Activated T-helper 1 cell treated with anti-CD3 and anti-CD28 coated beads, Interleukin-12 subunit alpha, Interleukin-12 subunit beta, Interleukin-2, Interleukin-4 antibody, amounts not matched to agents 30 ng/mL and 10 ng/mL and 1 ng/mL, durations not matched to agents 14 hours and 24 hours and 36 hours (primary cell): ENCODE data around the gene DNLZ. TPM values are rescaled to one million over a fixed set of nuclear protein-coding genes. Genes with fewer than 3 reads are reported as not detected.

Experiments
- DNase-seq: peaks from one replicate; pipeline ENCODE4 v3.0.0; 2021; ENCODE audit warnings: low spot score
- H3K27ac Mint-ChIP-seq: one replicate; pipeline ENCODE4 v1.8.0; 2021; ENCODE audit warnings: mild to moderate bottlenecking, mixed read lengths
- H3K27me3 Mint-ChIP-seq: one replicate; pipeline ENCODE4 v1.8.0; 2022; ENCODE audit warnings: mild to moderate bottlenecking, moderate library complexity, mixed read lengths; ENCODE audit not compliant: insufficient read depth
- H3K36me3 Mint-ChIP-seq: one replicate; pipeline ENCODE4 v1.8.0; 2021; ENCODE audit warnings: low read depth, mixed read lengths
- H3K4me1 Mint-ChIP-seq: one replicate; pipeline ENCODE4 v1.8.0; 2021; ENCODE audit warnings: low read depth, mixed read lengths
- H3K4me3 Mint-ChIP-seq: one replicate; pipeline ENCODE4 v1.8.0; 2021; ENCODE audit warnings: mild to moderate bottlenecking, moderate library complexity, mixed read lengths
- H3K9me3 Mint-ChIP-seq: one replicate; pipeline ENCODE4 v1.8.0; 2021; ENCODE audit warnings: mixed read lengths
- intact Hi-C: fragments of 100-400 bp; cut with micrococcal nuclease; formaldehyde crosslinking; loops from one replicate; pipeline ENCODE4 v1.15.1; 2024
- total RNA-seq: library from RNA; stranded (reverse); gene quantifications from 2 replicates; pipeline ENCODE4 v1.2.3, GENCODE V29; 2022

Gene DNLZ
- total RNA-seq, 1 donor from 2014 or later, result 35.2 TPM

DNA sequence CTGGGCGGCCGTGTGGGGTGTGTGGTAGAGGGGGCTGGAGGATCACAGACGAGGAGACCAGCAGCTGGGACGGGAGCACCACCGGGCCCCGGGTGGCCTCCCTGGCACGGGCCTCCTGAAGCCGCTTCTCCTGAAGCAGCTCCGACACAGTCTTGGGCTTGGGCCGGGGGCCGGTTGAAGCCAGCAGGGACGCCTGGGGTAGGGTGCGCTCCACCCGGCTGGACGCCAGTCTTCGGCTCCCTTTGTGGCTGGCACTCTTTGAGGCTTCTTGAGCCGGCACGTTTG is 15.4 kb upstream of the DNLZ start:
- DNase-seq, result no peak
- Mint-ChIP-seq H3K4me1 (no peaks in the 10 kb centered on the region), H3K4me3 (no peak overlapping the region), H3K9me3 (no peaks in the 10 kb centered on the region), H3K27ac (no peak overlapping the region), H3K27me3 (no peaks in the 10 kb centered on the region), H3K36me3 (peaks cover 6% of the 10 kb centered on the region)
- intact Hi-C loops, result no loop called here

DNA sequence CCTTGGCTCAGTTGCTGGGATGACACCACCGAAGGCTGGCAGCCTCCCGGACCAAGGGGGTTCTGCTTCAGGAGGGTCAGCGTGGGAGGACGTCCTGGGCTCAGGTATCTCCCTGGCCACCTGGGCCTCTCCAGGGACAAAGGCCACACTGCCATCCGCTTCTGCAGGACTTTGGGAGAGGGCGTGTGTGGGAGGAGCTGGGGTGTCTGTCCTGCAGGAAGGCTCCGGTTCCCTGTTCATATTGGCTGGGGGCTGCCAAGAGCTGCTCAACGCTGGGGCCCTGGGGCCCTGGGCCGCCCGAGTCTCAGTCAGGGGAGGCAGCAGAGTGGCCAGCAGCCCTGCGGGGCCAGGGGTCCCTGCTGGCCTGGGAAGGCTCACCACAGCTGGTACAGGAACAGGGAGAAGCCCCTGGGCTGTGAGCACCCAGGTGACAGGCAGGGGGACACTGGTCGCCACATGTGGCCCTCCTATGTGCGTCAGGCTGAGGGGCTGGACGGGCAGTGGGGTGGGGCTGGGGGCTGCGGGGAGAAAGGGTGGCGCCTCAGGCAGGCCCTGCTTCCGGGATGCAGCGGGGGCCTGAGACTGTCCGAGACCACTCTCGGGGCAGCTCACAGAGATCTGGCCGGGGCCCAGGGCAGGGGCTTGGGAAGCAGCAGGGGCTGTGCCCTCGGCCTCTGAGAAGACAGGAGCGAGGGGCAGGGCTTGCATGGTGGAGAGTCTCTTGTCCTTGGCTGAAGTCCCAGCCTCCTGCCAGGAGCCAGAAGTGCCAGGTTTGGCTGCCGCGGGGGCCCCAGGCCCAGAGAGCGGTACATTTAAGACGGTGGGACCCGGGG is 14.8 kb upstream of the DNLZ start:
- Mint-ChIP-seq H3K9me3 (no peaks in the 10 kb centered on the region), H3K4me1 (no peaks in the 10 kb centered on the region), H3K4me3 (no peak overlapping the region), H3K27ac (no peak overlapping the region), H3K36me3 (peaks cover 4% of the 10 kb centered on the region), H3K27me3 (no peaks in the 10 kb centered on the region)
- DNase-seq, result no peak
- intact Hi-C loops, result no loop called here

DNA sequence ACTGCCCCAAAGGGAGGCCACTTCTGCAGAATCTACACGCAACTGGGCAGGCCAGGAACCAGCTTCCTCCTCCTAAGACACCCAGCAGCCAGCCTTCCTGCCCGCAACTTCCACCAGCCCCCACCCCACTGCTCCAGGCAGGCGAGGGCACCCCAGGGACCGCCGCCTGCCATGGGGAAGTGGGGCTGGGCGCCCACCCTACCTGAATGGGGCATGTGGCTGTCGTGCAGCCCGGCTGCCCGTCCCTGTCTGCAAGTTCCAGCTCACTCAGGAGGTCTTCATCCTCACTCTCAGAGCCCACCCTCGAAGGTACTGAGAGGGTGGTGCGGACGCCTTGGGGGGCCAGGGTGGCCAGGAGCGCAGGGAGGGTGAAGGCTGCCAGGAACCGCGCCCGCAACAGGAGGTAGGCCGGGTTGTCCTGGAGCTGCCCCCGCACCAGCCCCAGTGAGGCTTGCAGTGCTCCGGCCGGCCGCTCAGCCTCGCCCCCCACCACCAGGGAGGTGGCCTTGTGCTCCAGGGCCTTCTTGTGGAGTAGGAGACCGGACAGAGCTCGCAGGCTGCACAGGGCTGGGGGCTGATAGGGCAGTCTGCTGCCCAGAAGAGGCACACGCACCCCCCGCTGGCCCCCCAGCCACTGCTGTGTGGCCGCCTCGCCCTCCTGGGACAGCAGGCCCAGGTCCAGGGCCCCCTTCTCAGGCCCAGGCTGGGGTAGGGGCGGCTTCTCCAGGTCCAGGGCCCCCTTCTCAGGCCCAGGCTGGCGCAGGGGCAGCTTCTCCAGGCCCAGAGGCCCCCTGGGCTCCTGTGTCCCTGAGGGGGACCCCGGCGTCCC is 14.0 kb upstream of the DNLZ start:
- Mint-ChIP-seq H3K4me3 (no peak overlapping the region), H3K9me3 (no peaks in the 10 kb centered on the region), H3K27me3 (no peaks in the 10 kb centered on the region), H3K4me1 (no peaks in the 10 kb centered on the region), H3K36me3 (peaks cover 4% of the 10 kb centered on the region), H3K27ac (no peak overlapping the region)
- DNase-seq, result no peak
- intact Hi-C loops, result no loop called here

DNA sequence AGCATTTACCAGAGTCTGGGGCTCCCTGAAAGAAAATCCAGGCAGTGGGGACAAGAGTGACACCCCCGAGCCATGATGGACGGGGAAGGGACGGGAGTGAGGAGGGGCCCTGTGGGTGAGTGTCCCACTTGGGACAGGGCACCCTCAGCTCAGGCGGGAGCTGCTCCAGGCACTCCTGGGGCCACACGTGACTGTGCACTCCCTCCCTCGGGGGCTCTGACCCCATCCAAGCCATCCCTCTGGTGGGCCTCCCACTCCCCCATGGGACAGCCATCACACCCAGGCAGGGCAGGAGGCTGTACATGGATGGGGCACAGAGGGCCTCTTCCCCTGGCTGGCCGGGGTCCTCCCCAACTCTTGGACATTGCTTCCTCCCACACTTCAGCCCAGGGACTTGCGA is 12.9 kb upstream of the DNLZ start:
- H3K4me3 Mint-ChIP-seq, result no peak overlapping the region
- DNase-seq, result no peak
- no peaks in the 10 kb centered on the region for H3K27me3 Mint-ChIP-seq
- no peak overlapping the region for H3K27ac Mint-ChIP-seq
- H3K4me1 Mint-ChIP-seq, result no peaks in the 10 kb centered on the region
- intact Hi-C loops, result no loop called here
- H3K36me3 Mint-ChIP-seq, result peaks cover 3% of the 10 kb centered on the region
- no peaks in the 10 kb centered on the region for H3K9me3 Mint-ChIP-seq

DNA sequence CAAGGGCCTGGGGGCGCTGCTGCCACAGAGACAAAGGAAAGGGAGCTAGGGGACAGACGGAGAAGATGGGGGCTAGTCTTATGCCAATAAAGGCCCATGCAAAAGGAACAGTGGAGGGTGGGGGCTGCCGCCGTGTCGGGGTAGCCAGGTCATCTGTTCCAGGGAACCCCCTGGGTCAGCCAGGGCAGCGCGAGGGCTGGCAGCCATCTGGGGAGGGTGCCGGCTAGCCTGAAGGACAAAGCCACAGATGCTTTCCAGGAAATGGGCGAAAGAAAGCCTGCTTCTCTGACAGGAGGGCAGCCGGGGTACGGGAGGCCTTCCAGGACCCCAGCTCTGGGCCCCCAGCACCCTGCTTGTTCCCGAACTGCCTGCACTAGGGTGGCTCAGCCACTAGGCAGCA is 11.6 kb upstream of the DNLZ start:
- no peaks in the 10 kb centered on the region for H3K27me3 Mint-ChIP-seq
- H3K27ac Mint-ChIP-seq, result no peak overlapping the region
- H3K4me1 Mint-ChIP-seq, result no peaks in the 10 kb centered on the region
- H3K9me3 Mint-ChIP-seq, result no peaks in the 10 kb centered on the region
- peaks cover 3% of the 10 kb centered on the region for H3K36me3 Mint-ChIP-seq
- no peak overlapping the region for H3K4me3 Mint-ChIP-seq
- DNase-seq, result no peak
- intact Hi-C loops, result no loop called here

DNA sequence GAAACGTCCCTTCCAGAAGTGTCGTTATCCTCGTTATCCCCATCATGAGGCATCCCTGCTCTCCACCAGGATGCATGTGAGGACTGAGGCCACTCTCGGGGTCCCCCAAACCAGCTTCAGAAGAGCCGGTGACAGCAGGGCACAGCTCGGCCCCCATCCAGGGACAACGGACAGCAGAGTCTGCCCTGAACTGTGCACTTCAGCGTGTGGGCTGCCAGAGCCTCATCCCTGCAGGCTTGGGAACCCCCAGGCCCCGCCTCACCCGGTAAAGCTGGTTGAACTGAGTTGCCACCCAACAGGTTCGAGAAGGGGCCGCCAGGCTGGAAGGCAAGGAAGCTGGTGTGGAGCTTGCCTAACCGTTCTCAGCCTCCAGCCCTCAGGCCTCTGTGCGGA is 10.6 kb upstream of the DNLZ start:
- H3K4me1 Mint-ChIP-seq, result no peaks in the 10 kb centered on the region
- no peaks in the 10 kb centered on the region for H3K9me3 Mint-ChIP-seq
- DNase-seq, result no peak
- no peaks in the 10 kb centered on the region for H3K27me3 Mint-ChIP-seq
- peaks cover 3% of the 10 kb centered on the region for H3K36me3 Mint-ChIP-seq
- no peak overlapping the region for H3K4me3 Mint-ChIP-seq
- intact Hi-C loops, result no loop called here
- H3K27ac Mint-ChIP-seq, result no peak overlapping the region

DNA sequence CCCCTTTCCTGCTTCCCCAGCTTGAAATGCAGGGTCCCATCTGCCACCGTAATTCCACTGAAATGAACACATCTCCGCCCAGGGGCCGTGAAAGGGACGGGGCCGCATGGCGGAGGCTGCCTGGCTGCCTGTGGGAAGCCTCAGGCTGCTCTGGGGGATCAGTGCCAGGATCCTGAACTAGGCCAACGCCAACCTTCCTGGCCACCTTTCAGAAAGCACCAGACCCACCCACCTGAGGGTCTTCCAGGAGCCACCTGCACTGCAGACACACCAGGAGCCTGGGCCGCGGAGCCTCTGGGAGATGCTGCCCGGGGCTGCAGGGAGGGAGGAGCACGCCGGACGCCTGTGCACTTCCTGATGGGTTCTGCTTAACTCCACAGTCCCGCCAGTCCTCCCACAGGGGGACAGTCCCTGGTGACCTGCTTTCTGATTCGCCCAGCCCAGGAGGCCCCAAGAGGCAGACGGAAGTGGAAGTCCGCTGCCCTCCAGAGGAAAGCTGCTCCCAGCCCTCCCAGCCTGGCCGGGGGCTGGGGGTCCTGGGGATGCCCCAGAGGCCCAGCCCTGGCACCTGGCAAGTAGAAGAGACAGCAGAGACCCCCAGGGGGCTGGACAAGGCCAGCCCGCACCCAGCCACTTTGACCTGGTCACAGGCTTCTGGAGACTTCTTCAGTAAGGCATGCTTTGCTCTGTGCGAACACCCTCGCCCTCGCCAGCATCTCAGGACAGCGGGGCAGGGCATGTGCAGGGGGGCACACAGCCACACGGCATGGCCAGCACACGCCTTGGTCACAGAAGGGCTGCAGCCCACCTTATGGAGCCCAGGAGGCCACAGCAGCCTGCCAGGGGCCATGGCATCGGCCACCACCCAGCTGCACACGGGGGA is 10.0 kb upstream of the DNLZ start, which contains the start of gene CARD9:
CARD9 (minus strand) TSS at position 370 of the 883 bp plus-strand sequence. CDS start 1,591 bp downstream, outside the sequence.
- intact Hi-C loops, result no loop called here
- Mint-ChIP-seq H3K27ac (no peak within 1 kb of the TSS), H3K27me3 (no peaks in the 10 kb centered on the region), H3K4me3 (peak within 1 kb of the TSS; percentile 57), H3K4me1 (no peaks in the 10 kb centered on the region), H3K9me3 (no peaks in the 10 kb centered on the region), H3K36me3 (peaks cover 1% of the 10 kb centered on the region)
- DNase-seq, result no peak

DNA sequence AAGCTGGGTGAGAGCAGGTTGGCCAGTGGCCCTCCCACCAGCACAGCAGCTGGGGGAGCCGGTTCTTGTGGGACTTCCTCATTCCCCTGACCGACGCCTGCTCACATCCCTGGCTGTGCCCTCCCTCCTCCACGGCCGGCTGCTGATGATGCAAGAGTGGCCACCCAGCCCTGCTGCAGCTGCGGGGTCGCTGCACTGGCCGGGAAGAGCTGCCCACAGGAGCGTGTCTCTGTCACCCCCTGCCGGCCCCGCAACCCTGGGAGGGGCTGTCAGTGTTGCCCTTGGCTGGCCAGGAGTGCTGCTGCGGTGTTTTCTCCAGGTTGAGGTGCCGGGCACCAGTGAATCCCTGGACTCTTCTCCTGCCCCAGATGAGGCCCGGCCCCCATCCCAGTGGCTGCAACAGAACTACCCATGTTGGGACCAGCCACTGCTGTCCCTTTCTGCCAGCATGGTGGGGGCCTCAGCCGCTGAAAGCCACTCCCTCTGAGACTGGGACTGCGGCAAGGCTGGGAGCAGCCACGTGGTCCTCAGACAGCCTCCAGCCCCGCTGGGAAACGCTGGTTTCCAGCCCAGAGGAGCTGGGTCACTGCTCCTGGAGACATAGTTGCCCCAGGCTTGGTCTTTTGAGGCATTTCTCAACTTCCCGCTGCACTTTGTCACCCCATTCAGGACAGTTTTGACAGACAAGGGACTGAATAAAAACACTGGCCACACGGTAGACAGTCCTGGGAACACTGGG is 9.2 kb upstream of the DNLZ start:
- Mint-ChIP-seq H3K4me3 (peak overlapping the region; percentile 57), H3K36me3 (peaks cover 1% of the 10 kb centered on the region), H3K27me3 (no peaks in the 10 kb centered on the region), H3K9me3 (no peaks in the 10 kb centered on the region), H3K4me1 (no peaks in the 10 kb centered on the region), H3K27ac (no peak overlapping the region)
- intact Hi-C loops, result no loop called here
- DNase-seq, result no peak

DNA sequence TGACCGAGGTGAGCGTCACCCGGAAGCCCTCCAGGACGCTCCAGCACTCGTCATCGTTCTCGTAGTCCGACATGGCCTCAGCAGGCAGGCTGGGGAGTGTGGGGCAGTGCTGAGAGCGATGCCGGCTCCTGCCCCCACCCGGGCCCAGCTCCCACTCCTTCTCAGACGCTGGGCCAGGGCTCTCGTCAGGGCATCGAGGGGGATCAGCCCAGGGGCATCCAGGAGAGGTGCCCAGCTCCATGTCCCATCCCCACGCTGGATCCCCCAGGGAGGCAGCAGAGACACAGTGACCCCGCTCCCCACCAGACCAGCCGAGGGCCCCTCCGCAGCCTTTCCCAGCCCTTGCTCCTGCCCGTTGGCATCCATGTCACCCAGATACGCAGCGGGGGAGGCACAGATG is 8.5 kb upstream of the DNLZ start:
- H3K4me1 Mint-ChIP-seq, result no peaks in the 10 kb centered on the region
- no peak overlapping the region for H3K27ac Mint-ChIP-seq
- no peak for DNase-seq
- intact Hi-C loops, result no loop called here
- peaks cover 1% of the 10 kb centered on the region for H3K36me3 Mint-ChIP-seq
- no peaks in the 10 kb centered on the region for H3K27me3 Mint-ChIP-seq
- no peak overlapping the region for H3K4me3 Mint-ChIP-seq
- no peaks in the 10 kb centered on the region for H3K9me3 Mint-ChIP-seq

DNA sequence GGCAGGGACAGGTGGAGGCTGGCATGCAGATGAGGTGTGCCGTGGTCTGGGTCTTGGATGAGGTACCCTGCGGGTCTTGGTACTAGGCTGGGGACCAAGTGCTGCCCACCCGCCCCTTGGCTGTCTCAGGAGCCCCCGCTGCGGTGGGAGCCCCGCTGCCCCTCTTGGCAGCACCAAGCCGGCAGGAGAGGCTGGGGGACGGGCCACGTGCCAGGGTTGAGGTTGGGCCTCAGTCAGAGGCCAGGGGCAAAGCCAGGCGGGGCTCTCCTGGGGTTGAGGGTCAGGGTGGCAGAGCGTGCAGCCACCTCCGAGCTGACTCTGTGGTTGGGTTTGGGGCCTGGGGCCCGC is 8.0 kb upstream of the DNLZ start:
- DNase-seq, result no peak
- Mint-ChIP-seq H3K4me3 (no peak overlapping the region), H3K9me3 (no peaks in the 10 kb centered on the region), H3K27ac (no peak overlapping the region), H3K27me3 (no peaks in the 10 kb centered on the region), H3K36me3 (peaks cover 1% of the 10 kb centered on the region), H3K4me1 (no peaks in the 10 kb centered on the region)
- intact Hi-C loops, result no loop called here

DNA sequence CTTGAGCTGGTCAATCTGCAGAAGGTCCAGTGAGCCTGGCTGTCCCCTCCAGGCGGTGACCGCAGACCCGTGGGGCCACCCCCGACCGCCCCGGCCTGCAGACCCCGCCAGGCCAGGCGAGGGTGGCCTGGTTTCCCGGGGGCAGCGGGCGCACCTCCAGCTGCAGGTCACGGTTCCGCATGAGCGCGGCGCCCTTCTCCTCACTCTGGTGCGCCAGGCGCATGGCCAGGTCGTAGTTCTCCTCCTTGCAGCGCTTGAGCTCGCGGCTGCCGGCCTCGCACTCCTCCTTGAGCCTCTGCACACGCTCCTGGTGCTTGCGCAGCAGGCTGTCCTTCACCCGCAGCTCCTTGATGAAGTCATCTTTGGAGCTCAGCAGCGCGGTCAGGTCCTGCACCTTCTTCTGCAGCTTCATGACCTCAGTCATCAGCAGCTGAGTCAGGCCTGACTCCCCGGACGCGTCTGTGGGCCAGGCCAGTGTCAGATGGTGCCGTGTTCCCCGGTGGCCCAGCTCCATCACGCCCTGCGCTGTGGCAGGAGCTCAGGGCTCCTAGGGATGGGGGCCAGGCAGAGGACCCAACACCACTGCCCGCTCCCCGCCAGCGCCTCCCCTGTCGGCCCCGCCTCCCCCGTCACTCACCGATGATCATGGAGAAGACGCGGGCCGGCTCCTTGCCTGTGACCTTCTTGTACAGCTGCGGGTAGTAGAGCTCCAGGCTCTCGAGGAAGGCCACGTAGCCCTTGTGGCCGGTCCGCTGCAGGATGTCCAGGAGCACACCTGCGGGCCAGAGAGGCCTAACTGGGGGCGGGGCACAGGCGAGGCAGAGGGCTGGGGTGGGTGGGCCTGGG is 7.4 kb upstream of the DNLZ start:
- Mint-ChIP-seq H3K27ac (no peak overlapping the region), H3K36me3 (peaks cover 1% of the 10 kb centered on the region), H3K4me1 (no peaks in the 10 kb centered on the region), H3K27me3 (no peaks in the 10 kb centered on the region), H3K9me3 (no peaks in the 10 kb centered on the region), H3K4me3 (no peak overlapping the region)
- intact Hi-C loops, result no loop called here
- no peak for DNase-seq

DNA sequence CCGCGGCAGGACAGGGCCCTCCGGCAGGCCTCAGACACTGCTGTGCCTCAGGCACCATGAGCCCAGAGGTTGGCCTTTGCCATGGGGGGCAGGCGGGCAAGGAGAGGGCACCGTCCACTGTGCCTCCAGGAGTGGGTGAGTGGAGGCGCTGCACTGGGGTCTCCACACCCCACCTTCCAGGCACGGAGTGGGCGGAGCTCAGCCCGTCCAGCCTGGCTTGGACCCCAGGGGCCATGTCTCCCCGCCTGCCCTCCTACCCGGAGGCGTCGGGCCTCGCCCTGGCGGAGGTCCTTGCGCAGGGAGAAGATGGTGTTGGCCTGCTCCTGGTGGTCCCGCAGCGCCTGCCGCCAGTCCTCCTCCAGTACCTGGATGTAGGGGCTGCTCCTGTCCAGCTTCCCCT is 6.5 kb upstream of the DNLZ start:
- DNase-seq, result no peak
- no peaks in the 10 kb centered on the region for H3K9me3 Mint-ChIP-seq
- H3K27ac Mint-ChIP-seq, result no peak overlapping the region
- H3K4me1 Mint-ChIP-seq, result no peaks in the 10 kb centered on the region
- no peak overlapping the region for H3K4me3 Mint-ChIP-seq
- H3K36me3 Mint-ChIP-seq, result peaks cover 1% of the 10 kb centered on the region
- H3K27me3 Mint-ChIP-seq, result no peaks in the 10 kb centered on the region
- intact Hi-C loops, result no loop called here
